ENCODE measurements around the gene ZNF862. TPM values are rescaled to one million over a fixed set of nuclear protein-coding genes. Genes with fewer than 3 reads are reported as not detected.

ZNF862 gene
- total and polyA plus RNA-seq, 2 of the 8 experiments (the other 6 are each of a cell fraction or from before 2014, with no cell fraction given): 1.8 to 3.9 TPM

DNA sequence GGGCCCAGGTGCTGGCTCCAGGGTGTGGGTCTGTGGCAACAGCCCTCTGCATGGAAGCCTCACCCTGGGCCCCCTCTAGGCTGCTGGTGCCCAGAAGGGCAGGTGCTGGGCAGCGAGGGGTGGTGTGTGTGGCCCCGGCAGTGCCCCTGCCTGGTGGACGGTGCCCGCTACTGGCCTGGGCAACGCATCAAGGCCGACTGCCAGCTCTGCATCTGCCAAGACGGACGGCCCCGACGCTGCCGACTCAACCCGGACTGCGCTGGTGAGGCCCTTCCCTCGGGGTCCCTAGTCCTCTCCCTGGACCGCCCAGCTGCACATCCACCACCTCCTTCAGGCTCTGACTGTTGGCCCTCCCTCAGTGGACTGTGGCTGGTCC, 46.0 kb upstream of the ZNF862 start:
- no peak for DNase-seq (ENCODE audit: low read depth in 1 of 2, low spot score in 2 of 2)
- H3K27me3 ChIP-seq (replicated peaks in 1 of 4; ENCODE audit: control insufficient read depth in 3 of 4, extremely low read depth in 1 of 4, insufficient read depth in 3 of 4, low read length in 3 of 4): peaks cover 8 to 40% (median 35%) of the 10 kb centered on the region in 4 experiments
- FAIRE-seq: no peak
- TF ChIP-seq FOSL1 (IDR thresholded peaks at IDR 0.05; ENCODE audit: insufficient read depth, low read depth, low read length) (no peak), SIN3A (conservative IDR thresholded peaks at IDR 0.05 in 1 of 2, IDR thresholded peaks at IDR 0.05 in 1 of 2; ENCODE audit: low read depth in 1 of 2, low read length in 2 of 2) (no peak), EGR1 (IDR thresholded peaks at IDR 0.05; ENCODE audit: borderline replicate concordance, low read depth, low read length) (no peak), NRF1 (IDR thresholded peaks at IDR 0.05; ENCODE audit: low read depth, low read length) (no peak), RXRA (IDR thresholded peaks at IDR 0.05; ENCODE audit: insufficient read depth, low read depth, low read length) (no peak)

More for the DNA sequence above, 46.0 kb upstream of the ZNF862 start:
- Histone ChIP-seq H3K18ac (ENCODE audit: extremely low read depth, low read length) (no peak overlapping the region), H3K56ac (replicated peaks; ENCODE audit: insufficient read length, low read depth, low read length) (no peak overlapping the region), H3K23ac (ENCODE audit: insufficient read length) (no peak overlapping the region), H3K23me2 (ENCODE audit: low read depth, low read length) (peaks cover 2% of the 10 kb centered on the region; the same call in 1 of the 2 replicates), H3K4me1 (replicated peaks in 1 of 4; ENCODE audit: control insufficient read depth in 3 of 4, insufficient read depth in 4 of 4, low read length in 3 of 4) (peaks cover 0 to 4% (median 2%) of the 10 kb centered on the region in 4 experiments; a peak in 5 of 7 replicates), H2AK5ac (ENCODE audit: low read depth, low read length) (no peak overlapping the region), H3K79me1 (ENCODE audit: low read depth, low read length) (no peaks in the 10 kb centered on the region), H3K4me3 (ENCODE audit: extremely low read depth in 1 of 4, insufficient read depth in 2 of 4, low read depth in 3 of 4, low read length in 4 of 4) (no peak overlapping the region), H2BK5ac (ENCODE audit: low read depth, low read length) (no peak overlapping the region), H4K8ac (ENCODE audit: extremely low read depth, insufficient read depth, low read length) (peak overlapping the region; percentile 4; the same call in 1 of the 2 replicates), H4K91ac (replicated peaks; ENCODE audit: insufficient read length, low read length) (no peak overlapping the region), H3K79me2 (ENCODE audit: control insufficient read depth in 1 of 2, insufficient read depth in 2 of 2, low read length in 2 of 2) (no peaks in the 10 kb centered on the region), H3K36me3 (ENCODE audit: control insufficient read depth in 2 of 4, insufficient read depth in 4 of 4, low read length in 3 of 4) (no peaks in the 10 kb centered on the region), H3K9ac (replicated peaks in 1 of 4; ENCODE audit: extremely low read depth in 1 of 4, low read depth in 3 of 4, low read length in 3 of 4) (no peak overlapping the region), H4K5ac (ENCODE audit: insufficient read length, low read depth, low read length) (no peak overlapping the region), H2BK12ac (ENCODE audit: low read depth, low read length) (no peak overlapping the region), H4K20me1 (replicated peaks in 1 of 2; ENCODE audit: control insufficient read depth in 1 of 2, insufficient read depth in 2 of 2, low read length in 2 of 2) (peaks cover 0 to 2% of the 10 kb centered on the region in 2 experiments), H2BK120ac (replicated peaks; ENCODE audit: low read depth, low read length) (no peak overlapping the region), H3K4ac (replicated peaks; ENCODE audit: insufficient read length, low read depth, low read length) (no peak overlapping the region), H3K27ac (ENCODE audit: low read depth, low read length) (no peak overlapping the region), H3K9me3 (ENCODE audit: insufficient read depth in 2 of 2, low read depth in 1 of 2, low read length in 1 of 2) (no peaks in the 10 kb centered on the region), H3K14ac (ENCODE audit: insufficient read length) (no peak overlapping the region), H2AFZ (ENCODE audit: low read length) (no peak overlapping the region), H2BK20ac (ENCODE audit: low read length) (no peak overlapping the region), H3K4me2 (ENCODE audit: insufficient read depth in 1 of 2, low read depth in 2 of 2, low read length in 2 of 2) (no peak overlapping the region), H2BK15ac (ENCODE audit: low read length) (no peak overlapping the region)
- POLR2A ChIA-PET (ENCODE audit: partially characterized antibody): no interaction called here
- WGBS, 2 experiments (ENCODE audit: extremely low coverage in 1 of 2, insufficient coverage in 1 of 2, insufficient read length in 1 of 2, insufficient replicate concordance in 2 of 2, low coverage in 1 of 2, low lambda C conversion rate in 2 of 2, missing lambda C conversion rate in 1 of 2): 96% methylated on average over 15 of the region's 15 CpGs; no CpG with 5 or more reads in 1 of the 2 experiments
- CTCF ChIA-PET (ENCODE audit: partially characterized antibody): interaction anchor here (0.9 to 11.8 kb wide), 6 partner anchors 9 to 1359 kb away, joined by 3 to 120 read pairs (median 92); partner anchors contain the start of gene ZNF467
